DOHH2 (cell line): ENCODE results near the gene C22orf42.

Experiments used
- CTCF ChIP-seq: fragments of 200-600 bp; sonication (generic); IDR thresholded peaks from one replicate; pipeline ENCODE4 v1.5.1; 2014; ENCODE audit warnings: antibody characterized with exemption, mild to moderate bottlenecking, low read depth, low read length; ENCODE audit not compliant: poor library complexity, severe bottlenecking
- EZH2phosphoT487 ChIP-seq: fragments of 200-600 bp; sonication (generic); IDR thresholded peaks from 2 replicates; pipeline ENCODE4 v1.6.1; 2017; ENCODE audit warnings: borderline replicate concordance, mild to moderate bottlenecking, antibody characterized with exemption, low read length, moderate library complexity, mixed read lengths

GRCh38 chr22:32204856-32205722, 46.0 kb upstream of the C22orf42 start, which contains the start of gene RFPL2:
- TF ChIP-seq CTCF (no peak), EZH2phosphoT487 (no peak)
